Heart right ventricle (tissue), 16 donors: ENCODE data around the gene GLCE. TPM values are rescaled to one million over a fixed set of nuclear protein-coding genes. Genes with fewer than 3 reads are reported as not detected.
A peak's percentile ranks its signal among the peaks of the same experiment; 100 is the strongest.

Experiments
- ATAC-seq, 8 donors: fragments of 200-7000 bp; cut with Tn5 transposase; one replicate each; pipeline ENCODE4 v1.9.1; 2020; ENCODE audit warnings: mild to moderate bottlenecking in 8 of 8, moderate library complexity in 8 of 8, moderate number of reproducible peaks in 1 of 8
- DNase-seq, 2 donors: peaks; one replicate each; pipeline ENCODE4 v3.0.0-alpha.2; 2020
- H3K27ac ChIP-seq, 10 donors: fragments of 200-600 bp; sonication (generic) in 2 of 10; one replicate each; pipeline versions ENCODE4 v1.5.0 to v1.8.0; 2020 to 2022; ENCODE audit warnings: mild to moderate bottlenecking in 3 of 10
- H3K27me3 ChIP-seq, 7 donors: fragments of 200-600 bp; one replicate each; pipeline ENCODE4 v1.8.0; 2021 to 2022; ENCODE audit warnings: mild to moderate bottlenecking in 2 of 7
- H3K36me3 ChIP-seq, 9 donors: fragments of 200-600 bp; sonication (generic) in 1 of 9; one replicate each; pipeline versions ENCODE4 v1.5.0 to v1.8.0; 2020 to 2022; ENCODE audit warnings: mild to moderate bottlenecking in 2 of 9
- H3K4me1 ChIP-seq, 9 donors: fragments of 200-600 bp; sonication (generic) in 1 of 9; one replicate each; pipeline versions ENCODE4 v1.5.0 to v1.8.0; 2020 to 2022; ENCODE audit warnings: mild to moderate bottlenecking in 4 of 9
- H3K4me3 ChIP-seq, 10 donors: fragments of 200-600 bp; sonication (generic) in 2 of 10; one replicate each; pipeline versions ENCODE4 v1.5.0 to v1.8.0; 2020 to 2022; ENCODE audit warnings: mild to moderate bottlenecking in 7 of 10, moderate library complexity in 2 of 10
- H3K9me3 ChIP-seq, 11 donors: fragments of 200-600 bp in 10 of 11; sonication (generic) in 2 of 11; one replicate each; pipeline versions ENCODE4 v1.5.0 to v1.8.0; 2013 to 2022; ENCODE audit warnings: mild to moderate bottlenecking in 2 of 11, control low read depth in 1 of 11, moderate library complexity in 1 of 11
- WGBS, 2 donors: extraction: QIAGEN DNeasy Blood & Tissue Kit; methylation state at CpG; one replicate each; pipeline ENCODE4 v1.1.7; 2013; ENCODE audit warnings: inconsistent platforms in 1 of 2; 5-methylcytosine and 5-hydroxymethylcytosine counted together
- intact Hi-C, 10 donors: fragments of 100-400 bp; cut with DNase I; formaldehyde crosslinking; loops; one replicate each; pipeline versions ENCODE4 v1.11.1 to v1.14.2; 2022
- polyA plus RNA-seq, 2 donors: library from polyadenylated mRNA; stranded (reverse); fragments of 200-250 nt; gene quantifications; one replicate each; pipeline ENCODE4 v1.2.3, GENCODE V29; 2013
- total RNA-seq, 10 donors: library from RNA; stranded (reverse); fragmentation: NEBNext Ultra II Directional in 3 of 10; extraction: Animal tissue kit (Norgen Biotek cat#: 25700) in 3 of 10; gene quantifications; one replicate each; pipeline versions ENCODE4 v1.2.1 to v1.2.4, GENCODE V29; 2021 to 2023
- TF ChIP-seq, protein P1 (sequence below), 9 donors: fragments of 200-600 bp; sonication (generic) in 2 of 9; IDR thresholded peaks; one replicate each; pipeline versions ENCODE4 v1.5.0 to v1.8.0; 2021 to 2022; ENCODE audit warnings: antibody characterized with exemption in 9 of 9, mild to moderate bottlenecking in 5 of 9, moderate library complexity in 1 of 9
- donor health status: Arrhythmogenic right ventricular cardiomyopathy.
- donor health status: ischemic (EF 13 %, LVEDD 7.1; RV severe dilation, severe dysfunction).
- donor health status: healthy with polysubstance abuse.
- donor health status: DM: no; HTN: yes; CAD: no.
- donor health status: DM: no; HTN: no; CAD: no.
- donor health status: ischemic (EF 25% LVEDD 6.9; RV normal size, moderate dysfunction).
- donor health status: ischemic (EF 25% LVEDD 5.7; RV mildly dilated, moderate dysfunction).
- donor health status: healthy.
- donor health status: DM: yes; HTN: yes; CAD: no.
- donor health status: Ischemic cardiomyopathy.
- donor health status: ischemic (EF 35%, LVEDD 5.7; RV mildly dilated, moderate dysfunction).
- donor health status: nonischemic (EF 11% LVEDD 7.7; RV severe dilation, severe dysfunction).
- donor health status: DM: yes; HTN: yes; CAD: no.
- donor health status: PGD.
- donor health status: ischemic (EF 29% LVEDD 5.4; RV normal size, mild dysfunction).
- donor health status: nonischemic (EF 23%, LVEDD 6.1; RV moderate dilation, normal function).

GLCE gene
- total and polyA plus RNA-seq, 12 donors = 5.4 to 13.3 (median 7.5) TPM

DNA sequence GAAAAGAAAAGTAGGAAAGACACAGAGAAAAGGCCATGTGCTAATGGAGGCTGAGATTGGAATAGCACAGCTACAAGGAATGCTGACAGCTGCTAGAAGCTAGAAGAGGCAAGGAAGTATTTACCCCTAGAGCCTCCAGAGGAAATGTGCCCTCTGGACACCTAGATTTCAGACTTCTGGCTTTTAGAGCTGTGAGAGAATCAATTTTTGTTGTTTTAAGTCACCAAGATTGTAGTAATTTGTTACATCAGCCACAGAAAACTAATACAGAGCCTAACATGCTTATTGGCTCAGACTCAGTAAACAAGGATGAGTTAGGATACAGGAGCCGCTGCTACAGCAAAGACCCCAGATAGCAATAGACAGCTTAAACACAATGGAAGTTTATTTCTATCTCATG is 33.1 kb upstream of the GLCE start:
- Histone ChIP-seq H3K36me3 (no peaks in the 10 kb centered on the region), H3K9me3 (no peaks in the 10 kb centered on the region), H3K4me1 (peaks cover 0 to 63% (median 5%) of the 10 kb centered on the region in 9 donors), H3K27me3 (no peaks in the 10 kb centered on the region), H3K27ac (peak overlapping the region in 1 of 10 donors; percentile 46), H3K4me3 (no peak overlapping the region)
- DNase-seq (no peak), ATAC-seq (no peak)
- TF ChIP-seq, protein P1, sequence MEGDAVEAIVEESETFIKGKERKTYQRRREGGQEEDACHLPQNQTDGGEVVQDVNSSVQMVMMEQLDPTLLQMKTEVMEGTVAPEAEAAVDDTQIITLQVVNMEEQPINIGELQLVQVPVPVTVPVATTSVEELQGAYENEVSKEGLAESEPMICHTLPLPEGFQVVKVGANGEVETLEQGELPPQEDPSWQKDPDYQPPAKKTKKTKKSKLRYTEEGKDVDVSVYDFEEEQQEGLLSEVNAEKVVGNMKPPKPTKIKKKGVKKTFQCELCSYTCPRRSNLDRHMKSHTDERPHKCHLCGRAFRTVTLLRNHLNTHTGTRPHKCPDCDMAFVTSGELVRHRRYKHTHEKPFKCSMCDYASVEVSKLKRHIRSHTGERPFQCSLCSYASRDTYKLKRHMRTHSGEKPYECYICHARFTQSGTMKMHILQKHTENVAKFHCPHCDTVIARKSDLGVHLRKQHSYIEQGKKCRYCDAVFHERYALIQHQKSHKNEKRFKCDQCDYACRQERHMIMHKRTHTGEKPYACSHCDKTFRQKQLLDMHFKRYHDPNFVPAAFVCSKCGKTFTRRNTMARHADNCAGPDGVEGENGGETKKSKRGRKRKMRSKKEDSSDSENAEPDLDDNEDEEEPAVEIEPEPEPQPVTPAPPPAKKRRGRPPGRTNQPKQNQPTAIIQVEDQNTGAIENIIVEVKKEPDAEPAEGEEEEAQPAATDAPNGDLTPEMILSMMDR (IDR thresholded peaks at IDR 0.05) = no peak
- intact Hi-C loops = no loop called here
- 96 to 97% methylated on average over 1 of the region's 1 CpG for WGBS, 2 donors

DNA sequence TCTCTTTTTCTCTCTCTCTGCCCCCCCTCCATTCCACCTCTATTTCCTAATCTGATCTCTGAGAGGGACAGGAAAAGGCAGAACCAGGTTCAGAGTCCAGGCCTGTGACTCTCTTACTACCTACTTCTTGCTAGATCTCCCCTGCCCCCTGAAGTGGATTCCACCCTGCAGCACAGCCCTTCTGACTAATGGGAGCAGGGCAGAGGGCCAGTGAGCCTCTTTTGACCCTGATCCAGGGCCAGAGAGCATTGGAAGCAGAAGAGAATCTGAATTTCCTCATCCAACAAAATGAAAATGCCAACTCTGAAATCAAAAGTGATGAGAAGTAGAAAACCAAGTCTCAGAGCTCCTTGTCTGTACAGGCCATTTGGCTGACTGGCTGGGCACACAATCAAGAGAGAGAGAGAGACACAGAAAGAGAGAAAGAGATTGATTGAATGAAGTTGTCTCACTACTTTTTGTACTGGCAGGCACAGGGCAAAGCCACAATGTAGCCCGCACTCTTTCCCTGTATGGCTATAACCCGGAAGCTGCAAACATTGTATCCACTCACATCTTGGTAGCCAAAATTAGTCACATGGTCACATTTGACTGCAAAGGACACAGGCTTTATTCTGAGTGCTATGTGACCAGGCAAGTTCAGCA is 31.6 kb upstream of the GLCE start:
- Histone ChIP-seq H3K4me1 (peaks cover 0 to 66% (median 5%) of the 10 kb centered on the region in 9 donors), H3K9me3 (no peaks in the 10 kb centered on the region), H3K4me3 (no peak overlapping the region), H3K27me3 (no peaks in the 10 kb centered on the region), H3K36me3 (no peaks in the 10 kb centered on the region), H3K27ac (peak overlapping the region in 4 of 10 donors; percentile 9 to 66 (median 36))
- WGBS, 2 donors = 72 to 83% methylated on average over 2 of the region's 2 CpGs
- TF ChIP-seq, protein P1 (IDR thresholded peaks at IDR 0.05) = no peak
- DNase-seq (peak in 1 of 2 donors; percentile 51), ATAC-seq (peak in 5 of 8 donors; percentile 26 to 77 (median 42))
- intact Hi-C loops = no loop called here

DNA sequence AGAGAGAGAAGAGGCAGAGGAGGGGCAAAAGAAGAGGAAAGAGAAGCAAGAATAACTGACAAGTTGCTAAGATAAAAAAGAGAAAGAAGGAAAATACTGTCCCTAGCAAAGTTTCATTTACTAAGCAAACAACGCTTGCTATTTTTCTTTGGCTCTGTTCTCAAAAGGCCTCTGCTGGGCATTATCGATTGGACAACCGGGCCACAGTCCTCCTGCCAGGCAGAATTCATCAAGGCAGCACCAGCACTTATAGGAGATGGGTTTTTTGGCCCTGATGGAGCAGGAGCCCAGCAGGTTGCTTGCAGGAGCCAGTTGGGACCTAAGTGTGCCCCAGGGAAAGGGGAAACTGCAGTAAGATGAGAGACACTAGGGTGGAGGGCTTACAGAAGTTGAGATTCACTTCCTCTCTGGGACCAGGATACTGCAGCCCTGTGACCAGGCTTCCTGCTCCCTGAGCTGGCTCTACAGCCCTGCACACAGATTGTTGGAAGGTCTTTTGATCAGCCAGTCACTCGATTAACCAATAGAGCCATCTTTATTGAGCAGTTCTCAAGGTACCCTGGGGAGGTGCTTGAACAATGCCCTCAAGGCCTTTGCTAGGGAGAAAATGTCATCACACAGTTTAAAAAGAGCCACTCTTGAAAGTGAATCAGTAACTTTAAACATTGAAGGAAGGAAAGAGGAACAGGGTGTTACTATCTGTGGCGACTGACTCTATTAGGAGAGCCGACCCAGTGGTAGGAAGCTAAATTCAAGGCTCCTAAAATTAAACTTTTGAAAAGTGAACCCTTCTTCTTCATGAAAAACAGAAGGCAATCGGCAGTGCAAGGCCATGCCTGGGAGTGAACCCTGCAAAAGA is 28.8 kb upstream of the GLCE start:
- DNase-seq (no peak), ATAC-seq (peak in 6 of 8 donors; percentile 53 to 71 (median 62))
- H3K4me1 ChIP-seq = peaks cover 0 to 52% (median 5%) of the 10 kb centered on the region in 9 donors
- TF ChIP-seq, protein P1 (IDR thresholded peaks at IDR 0.05) = no peak
- no peaks in the 10 kb centered on the region for H3K27me3 ChIP-seq
- no peak overlapping the region for H3K4me3 ChIP-seq
- intact Hi-C loops = no loop called here
- 88 to 89% methylated on average over 7 of the region's 7 CpGs for WGBS, 2 donors
- H3K9me3 ChIP-seq = no peaks in the 10 kb centered on the region
- peak overlapping the region in 2 of 10 donors; percentile 21 to 78 for H3K27ac ChIP-seq
- H3K36me3 ChIP-seq = no peaks in the 10 kb centered on the region

DNA sequence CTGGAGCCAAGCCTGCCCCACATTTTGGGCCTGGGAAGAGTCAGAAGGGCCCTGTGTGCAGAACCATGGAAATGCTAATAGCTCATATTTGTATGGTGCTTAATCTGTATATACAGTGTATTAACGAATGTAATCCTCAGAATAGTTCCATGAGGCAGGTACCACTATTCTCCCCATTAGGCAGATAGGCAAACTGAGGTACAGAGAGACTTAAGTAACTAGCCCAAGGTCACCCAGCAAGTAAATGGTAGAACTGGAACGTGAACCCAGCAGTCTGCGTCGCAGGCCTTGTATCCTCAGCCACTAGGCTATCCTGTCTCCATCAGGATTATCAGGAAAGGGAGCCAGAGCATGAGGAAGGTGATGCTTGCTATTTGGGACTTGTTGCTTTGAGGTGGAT is 28.0 kb upstream of the GLCE start:
- TF ChIP-seq, protein P1 (IDR thresholded peaks at IDR 0.05) = no peak
- ATAC-seq = no peak

More for the DNA sequence above, 28.0 kb upstream of the GLCE start:
- peak overlapping the region in 3 of 10 donors; percentile 21 to 78 (median 28) for H3K27ac ChIP-seq
- no peaks in the 10 kb centered on the region for H3K36me3 ChIP-seq
- peaks cover 0 to 1% (median 0%) of the 10 kb centered on the region in 7 donors for H3K27me3 ChIP-seq
- intact Hi-C loops = no loop called here
- peaks cover 0 to 43% (median 5%) of the 10 kb centered on the region in 9 donors for H3K4me1 ChIP-seq
- no peaks in the 10 kb centered on the region for H3K9me3 ChIP-seq
- no peak for DNase-seq
- no peak overlapping the region for H3K4me3 ChIP-seq
- 95 to 96% methylated on average over 4 of the region's 4 CpGs for WGBS, 2 donors
